GM13977 (cell line): Measurements from ENCODE around the gene UBXN4.
A peak's percentile ranks its signal among the peaks of the same experiment; 100 is the strongest.

Experiments
- DNase-seq: peaks from one replicate; pipeline ENCODE4 v3.0.0; 2012; ENCODE audit warnings: low spot score
- in situ Hi-C: fragments of 300-500 bp; cut with MboI; formaldehyde crosslinking; loops from one replicate; pipeline ENCODE4 v1.12.0; 2022; ENCODE audit warnings: low sequenced_read_pairs, low pct_unique_long_range_greater_than_20kb, mixed read lengths, inconsistent platforms; ENCODE audit not compliant: unreplicated experiment
- TF ChIP-seq, protein P1 (sequence below): IDR thresholded peaks from 2 replicates; pipeline ENCODE4 v1.5.1; 2012; ENCODE audit warnings: mild to moderate bottlenecking, control low read depth; ENCODE audit not compliant: insufficient read depth; ENCODE audit errors: extremely low read depth, missing control alignments

UBXN4 gene

DNA sequence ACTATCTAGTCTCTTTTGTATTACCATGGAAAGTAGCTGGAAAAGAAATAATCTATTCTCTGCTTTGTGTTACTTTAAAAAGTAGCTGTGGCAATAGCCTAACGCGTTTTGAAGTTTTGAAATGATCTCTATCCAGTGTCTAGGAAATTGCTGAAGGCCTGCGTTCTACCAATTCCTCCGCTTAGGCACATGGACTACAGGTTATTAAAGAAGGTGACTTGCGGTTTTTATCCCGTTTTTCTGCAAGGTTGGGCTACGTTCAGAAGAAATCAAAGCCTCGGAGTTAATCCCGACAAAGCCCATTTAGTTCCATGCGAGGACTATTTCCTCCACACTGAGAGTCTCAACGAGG lies 636 bp upstream of the UBXN4 start:
- in situ Hi-C loops = no loop called here
- DNase-seq = no peak
- TF ChIP-seq, protein P1, sequence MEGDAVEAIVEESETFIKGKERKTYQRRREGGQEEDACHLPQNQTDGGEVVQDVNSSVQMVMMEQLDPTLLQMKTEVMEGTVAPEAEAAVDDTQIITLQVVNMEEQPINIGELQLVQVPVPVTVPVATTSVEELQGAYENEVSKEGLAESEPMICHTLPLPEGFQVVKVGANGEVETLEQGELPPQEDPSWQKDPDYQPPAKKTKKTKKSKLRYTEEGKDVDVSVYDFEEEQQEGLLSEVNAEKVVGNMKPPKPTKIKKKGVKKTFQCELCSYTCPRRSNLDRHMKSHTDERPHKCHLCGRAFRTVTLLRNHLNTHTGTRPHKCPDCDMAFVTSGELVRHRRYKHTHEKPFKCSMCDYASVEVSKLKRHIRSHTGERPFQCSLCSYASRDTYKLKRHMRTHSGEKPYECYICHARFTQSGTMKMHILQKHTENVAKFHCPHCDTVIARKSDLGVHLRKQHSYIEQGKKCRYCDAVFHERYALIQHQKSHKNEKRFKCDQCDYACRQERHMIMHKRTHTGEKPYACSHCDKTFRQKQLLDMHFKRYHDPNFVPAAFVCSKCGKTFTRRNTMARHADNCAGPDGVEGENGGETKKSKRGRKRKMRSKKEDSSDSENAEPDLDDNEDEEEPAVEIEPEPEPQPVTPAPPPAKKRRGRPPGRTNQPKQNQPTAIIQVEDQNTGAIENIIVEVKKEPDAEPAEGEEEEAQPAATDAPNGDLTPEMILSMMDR = no peak

DNA sequence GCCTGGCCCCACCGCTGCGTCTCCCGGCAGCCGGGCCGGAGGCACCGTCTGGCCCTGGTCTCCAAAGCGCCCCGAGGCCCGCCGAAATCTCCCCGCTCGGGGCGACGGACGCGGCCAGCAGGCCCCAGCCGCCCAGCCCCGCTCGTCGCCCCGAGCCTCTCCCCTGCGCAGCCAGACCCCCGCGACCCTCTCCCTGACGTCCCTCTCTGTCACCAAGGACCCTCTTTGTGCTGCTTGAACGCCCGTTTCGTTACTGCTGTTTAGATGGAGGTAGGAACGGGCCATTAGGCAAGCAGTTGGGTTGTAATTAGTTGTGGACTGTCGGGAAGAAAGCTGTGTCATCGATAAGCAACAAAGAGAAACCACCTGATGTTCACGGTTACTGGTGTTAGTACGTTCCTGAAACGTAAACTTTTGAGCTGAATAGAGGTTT lies 686 bp downstream of the UBXN4 start:
- in situ Hi-C loops = no loop called here
- TF ChIP-seq, protein P1 = no peak
- peak; percentile 63 for DNase-seq

DNA sequence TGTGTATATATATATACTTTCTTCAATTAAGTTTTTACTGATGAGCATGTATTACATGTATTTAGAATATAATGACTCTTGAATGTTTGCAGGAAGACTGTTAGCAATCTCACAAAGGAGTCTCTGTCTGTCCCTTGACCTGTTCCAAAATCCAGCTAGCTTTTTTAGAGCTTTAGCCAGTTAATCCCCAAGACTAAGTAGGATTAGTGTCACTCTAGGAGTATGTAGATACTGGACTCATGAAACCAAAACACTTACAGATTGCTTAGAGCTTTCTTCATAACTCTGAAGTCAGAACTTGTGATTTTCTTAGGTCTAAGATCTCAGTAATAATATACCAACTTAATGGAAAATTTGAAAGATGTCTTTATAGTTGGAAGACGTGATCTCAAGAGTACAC lies 2.2 kb downstream of the UBXN4 start:
- no peak for DNase-seq
- in situ Hi-C loops = no loop called here
- TF ChIP-seq, protein P1 = no peak

DNA sequence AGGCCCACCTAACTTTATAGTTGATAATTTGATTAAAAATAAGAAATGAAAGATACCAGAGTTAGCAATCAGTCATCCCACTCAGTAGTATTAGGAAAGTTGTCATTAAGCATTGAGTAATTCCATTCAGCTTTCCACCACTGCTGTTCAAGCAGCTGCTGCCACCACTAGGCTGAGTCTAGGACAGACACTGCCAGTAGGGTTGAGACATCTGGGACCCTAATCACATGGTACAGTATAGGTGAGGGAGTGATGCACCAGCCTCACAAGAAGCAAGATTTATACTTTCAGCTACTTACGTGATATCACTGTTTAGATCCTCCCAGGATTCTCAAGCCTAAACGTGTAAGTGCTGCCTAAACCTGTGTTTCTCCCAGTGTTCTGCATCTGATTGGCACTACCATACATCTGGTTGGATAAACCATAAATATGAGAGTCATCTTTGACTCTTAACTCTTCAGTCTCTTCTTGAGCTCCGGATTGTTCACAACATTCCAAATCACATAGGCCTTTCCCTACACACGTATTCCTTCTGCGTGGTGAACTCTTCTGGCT lies 3.2 kb downstream of the UBXN4 start:
- in situ Hi-C loops = no loop called here
- TF ChIP-seq, protein P1 = peak; percentile 47
- peak; percentile 36 for DNase-seq

DNA sequence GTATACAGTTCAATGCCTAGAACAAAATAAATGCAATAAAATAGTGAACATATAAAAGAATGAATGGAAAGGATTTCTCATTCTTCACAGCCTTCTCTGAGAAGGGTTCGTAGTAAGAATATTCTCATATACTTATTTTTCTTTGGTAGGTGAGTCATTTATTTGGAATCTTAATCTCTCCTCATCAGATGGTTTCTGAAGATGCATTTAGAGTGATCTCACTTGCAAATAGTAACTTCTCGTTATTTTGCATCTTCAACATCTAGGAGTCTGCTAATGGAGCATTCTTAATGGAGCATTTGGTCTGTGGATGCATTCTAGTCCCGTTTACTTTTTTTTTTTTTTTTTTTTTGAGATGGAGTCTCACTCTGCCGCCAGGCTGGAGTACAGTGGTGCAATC lies 3.9 kb downstream of the UBXN4 start:
- in situ Hi-C loops = no loop called here
- no peak for DNase-seq
- TF ChIP-seq, protein P1 = no peak

DNA sequence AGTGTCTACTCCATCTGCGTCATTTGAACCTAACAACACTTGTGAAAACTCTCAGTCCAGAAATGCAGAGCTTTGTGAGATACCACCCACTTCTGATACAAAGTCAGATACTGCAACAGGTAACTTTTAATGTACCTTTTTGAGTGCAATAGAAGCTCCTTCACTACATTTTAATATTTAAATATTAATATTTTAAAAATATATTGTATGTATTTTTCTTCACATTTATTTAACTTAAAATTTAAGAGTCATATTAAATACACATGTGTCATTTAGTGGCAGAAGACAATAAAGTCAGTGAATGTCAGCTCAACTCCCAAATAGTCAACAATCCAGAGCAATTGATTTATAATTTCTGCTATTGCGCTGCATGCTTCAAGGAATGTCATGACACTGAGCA lies 13.9 kb downstream of the UBXN4 start:
- no peak for DNase-seq
- TF ChIP-seq, protein P1 = no peak
- in situ Hi-C loops = no loop called here

DNA sequence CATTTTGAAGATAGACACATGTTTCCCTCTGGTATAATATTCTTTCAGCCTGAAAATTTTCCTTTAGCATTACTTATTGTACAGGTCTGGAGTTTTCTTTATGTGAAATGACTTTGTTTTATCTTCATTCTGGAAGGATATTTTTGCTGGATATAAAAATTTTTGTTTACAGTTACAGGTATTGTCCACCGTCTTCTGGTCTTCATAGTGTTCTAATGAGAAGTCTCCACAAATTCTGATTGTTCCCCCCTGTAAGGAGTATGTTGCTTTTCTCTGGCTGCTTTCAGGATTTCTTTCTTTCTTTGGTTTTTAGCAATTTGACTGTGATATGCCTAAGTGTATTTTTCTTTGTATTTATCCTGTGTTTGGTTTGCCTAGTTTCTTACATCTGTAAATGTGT lies 15.0 kb downstream of the UBXN4 start:
- TF ChIP-seq, protein P1 = no peak
- in situ Hi-C loops = no loop called here
- no peak for DNase-seq
